ENCODE measurements around the gene ERC1.

DNA sequence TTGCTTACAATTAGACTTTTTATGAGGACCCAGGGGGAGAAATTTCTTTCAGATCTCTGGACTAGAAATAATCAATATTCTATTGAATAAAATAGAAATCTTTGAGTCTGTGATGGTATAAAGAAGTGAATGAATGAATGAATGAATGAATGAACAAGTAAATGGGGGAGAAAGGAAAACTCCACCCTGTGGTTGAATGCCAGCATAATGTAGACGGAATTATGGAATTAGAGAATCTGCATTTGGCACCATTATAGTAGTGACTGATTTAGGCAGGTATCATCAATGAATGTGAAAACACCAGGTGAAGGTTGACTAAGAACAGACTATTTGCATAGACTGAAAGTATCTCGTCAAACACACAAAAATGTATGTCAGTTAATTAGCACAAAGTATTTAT, 468.3 kb downstream of the ERC1 start:
- no peak for TF ChIP-seq POLR2AphosphoS5 (IDR thresholded peaks at IDR 0.05)
- TF ChIP-seq POLR2A (IDR thresholded peaks at IDR 0.05) = no peak

All from suprapubic skin (tissue), 4 donors.